ENCODE measurements around the gene LRFN2. TPM values are rescaled to one million over a fixed set of nuclear protein-coding genes. Genes with fewer than 3 reads are reported as not detected.

LRFN2 gene
- total and polyA plus RNA-seq, 2 of the 8 experiments (the other 6 are each of a cell fraction or from before 2014, with no cell fraction given) = 2.3 TPM

DNA sequence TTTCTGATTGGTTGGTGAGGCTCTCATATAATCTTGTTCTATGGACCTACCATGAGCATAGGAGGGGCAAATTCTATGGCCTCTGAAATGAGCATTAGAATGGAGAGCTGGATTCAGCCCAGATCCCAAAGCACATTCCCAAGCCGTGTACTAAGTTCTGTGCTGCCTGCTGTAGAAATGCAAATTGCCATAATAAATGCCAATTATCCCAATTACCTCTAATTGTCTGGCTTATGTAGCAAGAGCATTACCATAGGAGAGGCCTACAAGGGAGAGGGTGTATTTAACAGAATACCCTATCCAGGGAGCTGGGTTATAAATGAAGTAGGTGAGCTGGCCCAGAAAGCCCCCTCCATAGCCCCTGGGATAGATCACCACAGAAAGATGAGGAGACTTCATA lies 126.8 kb downstream of the LRFN2 start:
- WGBS, 2 experiments (ENCODE audit: extremely low coverage in 1 of 2, insufficient coverage in 1 of 2, insufficient read length in 1 of 2, insufficient replicate concordance in 2 of 2, low coverage in 1 of 2, low lambda C conversion rate in 2 of 2, missing lambda C conversion rate in 1 of 2) = 80% methylated on average over 1 of the region's 1 CpG; no CpG with 5 or more reads in 1 of the 2 experiments
- Histone ChIP-seq H3K18ac (ENCODE audit: extremely low read depth, low read length) (no peak overlapping the region), H3K9me3 (ENCODE audit: insufficient read depth in 2 of 2, low read depth in 1 of 2, low read length in 1 of 2) (no peaks in the 10 kb centered on the region), H2BK15ac (ENCODE audit: low read length) (no peak overlapping the region), H3K4me2 (ENCODE audit: insufficient read depth in 1 of 2, low read depth in 2 of 2, low read length in 2 of 2) (no peak overlapping the region), H3K4me1 (replicated peaks in 1 of 4; ENCODE audit: control insufficient read depth in 3 of 4, insufficient read depth in 4 of 4, low read length in 3 of 4) (no peaks in the 10 kb centered on the region), H2BK12ac (ENCODE audit: low read depth, low read length) (no peak overlapping the region), H4K91ac (replicated peaks; ENCODE audit: insufficient read length, low read length) (no peak overlapping the region), H3K14ac (ENCODE audit: insufficient read length) (no peak overlapping the region), H2BK120ac (replicated peaks; ENCODE audit: low read depth, low read length) (no peak overlapping the region), H4K5ac (ENCODE audit: insufficient read length, low read depth, low read length) (no peak overlapping the region), H3K23me2 (ENCODE audit: low read depth, low read length) (no peaks in the 10 kb centered on the region), H2BK5ac (ENCODE audit: low read depth, low read length) (no peak overlapping the region), H3K9ac (replicated peaks in 1 of 4; ENCODE audit: extremely low read depth in 1 of 4, low read depth in 3 of 4, low read length in 3 of 4) (no peak overlapping the region), H3K27me3 (replicated peaks in 1 of 4; ENCODE audit: control insufficient read depth in 3 of 4, extremely low read depth in 1 of 4, insufficient read depth in 3 of 4, low read length in 3 of 4) (no peaks in the 10 kb centered on the region), H2AFZ (ENCODE audit: low read length) (no peak overlapping the region), H4K8ac (ENCODE audit: extremely low read depth, insufficient read depth, low read length) (no peak overlapping the region), H3K4me3 (ENCODE audit: extremely low read depth in 1 of 4, insufficient read depth in 2 of 4, low read depth in 3 of 4, low read length in 4 of 4) (no peak overlapping the region), H2AK5ac (ENCODE audit: low read depth, low read length) (no peak overlapping the region), H2BK20ac (ENCODE audit: low read length) (no peak overlapping the region), H3K36me3 (ENCODE audit: control insufficient read depth in 2 of 4, insufficient read depth in 4 of 4, low read length in 3 of 4) (no peaks in the 10 kb centered on the region; a peak in 1 of 8 replicates), H3K79me2 (ENCODE audit: control insufficient read depth in 1 of 2, insufficient read depth in 2 of 2, low read length in 2 of 2) (no peaks in the 10 kb centered on the region), H4K20me1 (replicated peaks in 1 of 2; ENCODE audit: control insufficient read depth in 1 of 2, insufficient read depth in 2 of 2, low read length in 2 of 2) (no peaks in the 10 kb centered on the region), H3K23ac (ENCODE audit: insufficient read length) (no peak overlapping the region), H3K56ac (replicated peaks; ENCODE audit: insufficient read length, low read depth, low read length) (no peak overlapping the region), H3K27ac (ENCODE audit: low read depth, low read length) (no peak overlapping the region), H3K4ac (replicated peaks; ENCODE audit: insufficient read length, low read depth, low read length) (no peak overlapping the region), H3K79me1 (ENCODE audit: low read depth, low read length) (no peaks in the 10 kb centered on the region)
- ChIA-PET CTCF (ENCODE audit: partially characterized antibody) (interaction anchor here (0.9 to 2.3 kb wide), 3 partner anchors 122 to 393 kb away, joined by 3 to 7 read pairs (median 3); no protein-coding TSS in a partner anchor), POLR2A (ENCODE audit: partially characterized antibody) (interaction anchor here (1.1 kb wide), 1 partner anchor 52 kb away, joined by 3 read pairs; no protein-coding TSS in a partner anchor)
- DNase-seq (ENCODE audit: low read depth in 1 of 2, low spot score in 2 of 2) (no peak), FAIRE-seq (no peak)
- no peak for TF ChIP-seq SP4 (IDR thresholded peaks at IDR 0.05; ENCODE audit: low read length)

All from H1 (cell line).